Fibroblast of lung (primary cell): ENCODE data around the gene FOXL2.

Experiments used
- CTCF ChIP-seq, 2 donors: IDR thresholded peaks in 1 of 2; conservative IDR thresholded peaks in 1 of 2; 1 replicate in 1 of 2; 2 replicates in 1 of 2; pipeline ENCODE4 v1.5.1; 2011 to 2012; ENCODE audit warnings: low read length in 2 of 2, control low read depth in 1 of 2, inconsistent platforms in 1 of 2, low read depth in 1 of 2, mild to moderate bottlenecking in 1 of 2
- EZH2 ChIP-seq: IDR thresholded peaks from 2 replicates; pipeline ENCODE4 v1.5.1; 2012; ENCODE audit warnings: low read length, control low read depth, mild to moderate bottlenecking; ENCODE audit errors: missing control alignments

- TF ChIP-seq CTCF (conservative IDR thresholded peaks at IDR 0.05 in 1 of 2, IDR thresholded peaks at IDR 0.05 in 1 of 2; ENCODE audit: low read depth in 1 of 2, low read length in 2 of 2) (peak; percentile 67 to 69), EZH2 (no peak)
Measured at GRCh38 chr3:138915503-138916498, 31.1 kb downstream of the FOXL2 start.
